GM12872 (cell line): ENCODE data around the gene RHOV.

ENCODE experiments used
- TF ChIP-seq, protein P1 (sequence below): IDR thresholded peaks from 3 replicates; pipeline ENCODE4 v1.5.1; 2011; ENCODE audit warnings: low read depth, mild to moderate bottlenecking, low read length, moderate library complexity; ENCODE audit not compliant: insufficient read depth

The RHOV gene

DNA sequence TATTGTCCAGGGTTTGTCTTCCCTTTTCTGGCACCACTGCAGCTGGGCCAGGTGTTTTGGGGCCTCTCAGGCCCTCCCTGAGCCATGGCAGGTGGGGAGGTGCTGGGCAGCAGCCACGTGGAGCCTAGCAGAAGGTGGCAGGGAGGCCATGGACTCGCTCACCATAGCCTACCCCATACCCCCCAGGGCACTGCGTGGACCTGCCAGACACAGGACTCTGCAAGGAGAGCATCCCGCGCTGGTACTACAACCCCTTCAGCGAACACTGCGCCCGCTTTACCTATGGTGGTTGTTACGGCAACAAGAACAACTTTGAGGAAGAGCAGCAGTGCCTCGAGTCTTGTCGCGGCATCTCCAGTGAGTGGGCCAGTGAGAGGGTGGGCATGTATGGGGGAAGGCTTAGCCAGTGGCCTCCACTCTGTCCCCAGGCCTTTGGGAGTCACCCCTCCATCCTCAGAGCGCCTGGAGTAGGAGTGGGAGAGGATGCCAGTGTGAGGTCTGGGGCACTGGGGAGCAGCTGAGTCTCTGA is 18.3 kb downstream of the RHOV start:
- TF ChIP-seq, protein P1, sequence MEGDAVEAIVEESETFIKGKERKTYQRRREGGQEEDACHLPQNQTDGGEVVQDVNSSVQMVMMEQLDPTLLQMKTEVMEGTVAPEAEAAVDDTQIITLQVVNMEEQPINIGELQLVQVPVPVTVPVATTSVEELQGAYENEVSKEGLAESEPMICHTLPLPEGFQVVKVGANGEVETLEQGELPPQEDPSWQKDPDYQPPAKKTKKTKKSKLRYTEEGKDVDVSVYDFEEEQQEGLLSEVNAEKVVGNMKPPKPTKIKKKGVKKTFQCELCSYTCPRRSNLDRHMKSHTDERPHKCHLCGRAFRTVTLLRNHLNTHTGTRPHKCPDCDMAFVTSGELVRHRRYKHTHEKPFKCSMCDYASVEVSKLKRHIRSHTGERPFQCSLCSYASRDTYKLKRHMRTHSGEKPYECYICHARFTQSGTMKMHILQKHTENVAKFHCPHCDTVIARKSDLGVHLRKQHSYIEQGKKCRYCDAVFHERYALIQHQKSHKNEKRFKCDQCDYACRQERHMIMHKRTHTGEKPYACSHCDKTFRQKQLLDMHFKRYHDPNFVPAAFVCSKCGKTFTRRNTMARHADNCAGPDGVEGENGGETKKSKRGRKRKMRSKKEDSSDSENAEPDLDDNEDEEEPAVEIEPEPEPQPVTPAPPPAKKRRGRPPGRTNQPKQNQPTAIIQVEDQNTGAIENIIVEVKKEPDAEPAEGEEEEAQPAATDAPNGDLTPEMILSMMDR, result no peak

DNA sequence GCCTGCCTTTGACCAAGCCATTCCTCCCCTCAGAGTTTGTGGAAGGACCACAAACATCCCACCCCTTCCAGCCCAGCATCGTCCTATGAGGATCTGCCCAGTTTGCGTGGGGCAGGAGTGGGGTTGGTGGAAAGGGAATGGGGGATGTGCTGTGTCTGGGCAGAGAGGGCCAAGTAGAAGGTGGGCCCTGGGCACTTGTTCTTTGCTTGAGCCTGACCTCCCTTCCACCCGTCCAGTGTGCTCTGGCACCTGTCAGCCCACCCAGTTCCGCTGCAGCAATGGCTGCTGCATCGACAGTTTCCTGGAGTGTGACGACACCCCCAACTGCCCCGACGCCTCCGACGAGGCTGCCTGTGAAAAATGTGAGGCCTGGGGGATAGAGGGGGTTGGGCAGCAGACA is 19.9 kb downstream of the RHOV start:
- TF ChIP-seq, protein P1, result no peak

DNA sequence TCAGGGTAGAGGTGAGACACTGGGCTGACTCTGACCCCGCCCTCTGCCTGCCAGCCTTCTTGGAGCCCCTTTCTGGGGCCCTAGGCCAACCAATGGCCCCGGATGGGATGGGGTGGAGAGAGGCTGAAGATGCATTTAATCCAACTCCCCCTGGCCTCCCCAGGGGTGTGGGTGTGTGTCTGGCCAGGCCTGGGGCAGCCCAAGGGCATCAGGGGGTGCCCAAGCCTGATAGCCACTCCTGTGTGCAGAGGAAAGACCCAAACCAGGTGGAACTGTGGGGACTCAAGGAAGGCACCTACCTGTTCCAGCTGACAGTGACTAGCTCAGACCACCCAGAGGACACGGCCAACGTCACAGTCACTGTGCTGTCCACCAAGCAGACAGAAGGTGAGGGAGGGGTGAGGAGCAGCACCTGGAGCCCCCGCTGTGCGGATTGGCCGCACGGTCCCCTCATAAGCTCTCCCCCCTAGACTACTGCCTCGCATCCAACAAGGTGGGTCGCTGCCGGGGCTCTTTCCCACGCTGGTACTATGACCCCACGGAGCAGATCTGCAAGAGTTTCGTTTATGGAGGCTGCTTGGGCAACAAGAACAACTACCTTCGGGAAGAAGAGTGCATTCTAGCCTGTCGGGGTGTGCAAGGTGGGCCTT is 20.7 kb downstream of the RHOV start:
- TF ChIP-seq, protein P1, result no peak

DNA sequence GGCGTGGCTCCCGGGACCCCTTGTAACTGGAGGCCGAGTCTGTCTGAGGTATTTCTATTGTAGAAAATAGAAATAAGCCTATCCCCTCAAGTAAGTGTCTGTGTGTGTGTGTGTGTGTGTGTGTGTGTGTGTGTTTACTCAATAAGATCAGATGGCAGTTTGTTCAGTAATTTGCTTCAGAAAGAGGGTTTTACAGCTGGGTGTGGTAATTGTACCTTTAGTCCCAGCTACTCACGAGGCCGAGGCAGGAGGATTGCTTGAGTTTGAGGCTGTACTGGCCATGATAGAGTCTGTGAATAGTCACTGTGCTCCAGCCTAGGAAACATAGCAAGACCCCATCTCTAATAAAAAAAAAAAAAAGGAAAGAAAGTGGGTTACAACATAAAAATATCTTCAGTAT is 21.5 kb downstream of the RHOV start:
- TF ChIP-seq, protein P1, result no peak

DNA sequence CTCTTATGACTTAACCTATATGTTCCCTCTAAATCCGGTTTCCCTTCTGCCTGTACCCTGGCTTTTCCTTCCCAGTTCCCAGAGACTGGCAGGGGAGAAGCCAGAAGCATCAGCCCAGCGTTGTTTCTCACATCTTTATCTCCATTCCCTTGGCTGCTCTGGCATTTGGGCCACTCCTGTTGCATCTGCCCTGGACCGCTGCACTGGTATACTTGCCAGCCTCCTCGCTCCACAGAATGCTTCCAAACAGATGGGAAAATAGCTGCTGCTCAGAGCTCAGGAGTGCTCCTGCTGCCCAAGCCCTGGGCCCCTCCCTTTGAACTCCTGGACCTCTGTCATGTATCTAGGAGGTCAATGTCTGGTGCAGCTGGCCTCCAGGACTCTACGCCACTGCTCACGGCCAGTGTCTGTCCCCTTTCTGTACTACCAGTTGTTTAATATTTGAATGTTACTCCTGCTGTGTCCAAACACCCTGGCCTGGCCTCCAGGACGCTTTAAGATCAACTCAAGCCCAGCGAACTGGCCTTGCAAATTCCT is 23.4 kb downstream of the RHOV start:
- TF ChIP-seq, protein P1, result no peak

DNA sequence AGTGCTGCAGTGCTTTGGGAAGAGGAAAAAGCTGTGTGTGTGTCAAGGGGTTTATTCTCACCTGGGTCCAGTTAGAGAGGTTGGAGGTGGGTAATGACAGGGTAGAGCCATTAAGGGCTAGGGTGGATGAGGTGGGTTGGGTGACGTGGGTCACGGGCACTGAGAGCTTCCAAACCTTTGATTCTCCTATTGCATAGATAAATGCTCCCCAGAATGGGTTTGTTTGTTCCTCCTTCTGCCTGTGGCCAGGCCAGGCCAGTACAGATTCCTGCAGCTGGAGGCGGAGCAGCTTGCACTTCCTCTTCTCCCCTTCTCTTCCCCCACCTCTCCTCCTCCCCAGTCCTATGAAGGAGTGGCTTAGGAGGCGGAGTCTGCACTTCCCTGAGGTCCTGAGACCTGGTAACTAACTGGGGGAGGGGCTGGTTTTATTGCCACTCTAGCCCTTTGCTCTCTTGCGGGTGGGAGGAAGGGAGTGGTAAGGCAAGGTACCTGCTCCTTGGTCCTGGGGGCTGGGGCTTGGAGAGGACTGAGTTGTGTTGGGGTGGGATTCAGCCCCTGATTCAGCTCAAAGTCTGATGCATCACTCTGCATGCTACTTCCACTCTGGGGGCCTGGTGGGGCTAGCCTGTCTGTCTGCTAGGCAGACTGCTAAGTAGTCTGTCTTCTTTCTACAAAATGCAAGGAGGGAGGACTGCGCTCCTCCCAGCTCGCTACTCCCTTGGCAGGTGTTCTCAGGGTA is 26.6 kb downstream of the RHOV start:
- TF ChIP-seq, protein P1, result no peak

DNA sequence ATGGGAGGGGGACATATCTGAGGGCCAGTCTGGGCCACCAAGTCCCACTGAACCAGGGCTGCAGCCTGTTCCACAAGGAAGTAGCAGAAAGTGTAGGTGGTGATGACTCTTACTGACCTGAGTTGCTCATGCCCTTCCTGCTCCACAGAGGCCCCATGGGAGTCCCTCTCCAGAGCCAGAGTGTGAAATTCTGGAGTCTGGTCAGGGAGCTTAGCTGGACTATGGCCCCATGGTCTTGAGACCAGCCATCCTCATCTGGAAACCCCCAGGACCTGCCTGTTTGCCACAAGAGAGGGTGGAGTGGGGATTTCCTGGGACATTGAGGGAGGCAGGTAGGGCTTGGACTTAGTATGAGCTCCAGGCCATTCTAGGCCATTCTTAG is 27.2 kb downstream of the RHOV start:
- TF ChIP-seq, protein P1, result no peak
